ENCODE measurements around the gene AKIRIN1.
"Not testable (repeated sequence)": the region's sequence is repeated elsewhere in the genome, so short reads cannot be mapped to it uniquely, and the experiment has no call there.

The AKIRIN1 gene

DNA sequence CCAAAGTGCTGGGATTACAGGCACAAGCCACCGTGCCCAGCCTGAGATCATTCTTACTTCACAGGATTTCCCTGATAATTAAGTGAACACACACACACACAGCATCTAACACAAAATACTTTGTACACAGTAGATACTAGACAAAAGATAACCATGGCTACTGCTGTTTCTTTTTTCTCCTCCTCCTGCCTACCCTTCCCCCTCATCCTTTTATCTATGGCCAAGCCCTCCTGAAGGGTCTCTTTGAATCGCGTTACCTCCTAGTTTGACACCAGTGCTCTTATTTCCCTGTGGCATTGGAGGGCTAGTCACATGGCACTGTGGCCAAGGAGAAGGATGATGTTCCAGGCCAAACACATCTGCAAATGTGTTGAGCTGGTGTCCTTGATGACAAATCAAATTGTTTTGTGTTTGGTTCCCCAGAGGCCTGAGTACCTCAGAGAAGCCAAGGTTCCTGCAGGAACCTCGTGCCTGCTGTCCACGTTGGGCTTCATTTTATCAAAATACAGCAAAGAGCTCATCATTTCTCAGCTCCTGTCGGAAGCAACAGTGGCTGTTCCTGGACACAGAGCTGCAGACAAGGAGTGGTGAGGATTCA is 55.6 kb downstream of the AKIRIN1 start:
- no peak for DNase-seq

DNA sequence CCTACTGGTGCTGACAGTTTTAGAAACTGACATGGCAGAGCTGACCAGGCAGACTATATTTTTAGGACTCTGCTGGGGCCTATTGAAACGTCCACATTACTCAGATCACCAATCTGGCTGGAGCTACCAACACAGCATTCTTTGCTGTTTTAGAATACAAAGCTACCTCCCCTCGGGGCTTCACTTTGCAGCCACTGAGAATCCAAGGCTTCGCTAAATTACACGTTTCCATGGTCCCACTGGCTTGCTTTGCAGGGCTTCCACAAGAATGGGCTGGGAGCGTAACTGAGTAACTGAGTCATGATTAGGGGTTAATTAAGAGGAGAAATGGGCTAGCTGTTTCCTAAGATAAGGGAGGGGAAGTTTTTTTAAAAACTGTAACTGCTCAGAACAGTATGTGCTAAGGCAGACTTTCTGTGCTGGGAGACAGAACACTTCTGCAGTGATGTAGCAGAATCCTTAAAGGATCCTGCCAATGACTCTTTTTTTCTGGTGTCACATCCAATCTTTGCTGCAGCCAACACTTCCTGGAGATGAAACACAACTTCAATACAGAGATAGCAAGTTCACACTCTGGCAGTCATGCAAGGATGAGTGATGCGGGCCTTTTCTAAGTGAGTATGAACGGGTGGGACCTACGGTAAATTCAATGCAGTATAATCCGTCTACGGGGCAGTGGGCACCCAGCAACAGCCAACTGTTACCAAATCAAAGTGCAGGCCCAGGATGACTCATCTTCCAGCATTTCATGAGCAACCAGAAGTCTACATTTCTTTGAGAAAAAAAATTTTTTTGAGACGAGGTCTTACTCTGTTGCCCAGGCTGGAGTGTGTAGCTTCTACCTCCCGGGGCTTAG is 56.5 kb downstream of the AKIRIN1 start:
- DNase-seq = no peak

- no peak for DNase-seq
Measured at GRCh38 chr1:39048745-39049370, 57.8 kb downstream of the AKIRIN1 start.

DNA sequence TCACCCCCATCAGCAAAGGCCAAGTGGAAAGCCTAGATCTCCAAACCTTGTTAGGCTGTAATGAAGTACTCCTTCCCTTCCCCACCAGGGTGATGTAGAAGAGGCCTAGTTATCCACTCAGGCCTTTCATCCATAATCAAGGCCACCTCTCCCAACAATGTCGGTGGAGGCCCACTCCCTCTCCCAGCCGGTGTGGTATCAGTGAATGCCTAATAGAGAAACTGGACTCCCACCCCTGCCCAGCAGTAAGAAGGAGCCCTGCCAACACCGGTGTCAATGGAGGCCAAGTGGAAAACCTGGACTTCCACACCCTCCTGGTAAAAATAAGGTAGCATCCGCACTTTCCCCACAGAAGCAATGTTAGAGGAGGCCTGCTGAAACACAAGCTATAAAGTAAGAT is 58.9 kb downstream of the AKIRIN1 start:
- no peak for DNase-seq

DNA sequence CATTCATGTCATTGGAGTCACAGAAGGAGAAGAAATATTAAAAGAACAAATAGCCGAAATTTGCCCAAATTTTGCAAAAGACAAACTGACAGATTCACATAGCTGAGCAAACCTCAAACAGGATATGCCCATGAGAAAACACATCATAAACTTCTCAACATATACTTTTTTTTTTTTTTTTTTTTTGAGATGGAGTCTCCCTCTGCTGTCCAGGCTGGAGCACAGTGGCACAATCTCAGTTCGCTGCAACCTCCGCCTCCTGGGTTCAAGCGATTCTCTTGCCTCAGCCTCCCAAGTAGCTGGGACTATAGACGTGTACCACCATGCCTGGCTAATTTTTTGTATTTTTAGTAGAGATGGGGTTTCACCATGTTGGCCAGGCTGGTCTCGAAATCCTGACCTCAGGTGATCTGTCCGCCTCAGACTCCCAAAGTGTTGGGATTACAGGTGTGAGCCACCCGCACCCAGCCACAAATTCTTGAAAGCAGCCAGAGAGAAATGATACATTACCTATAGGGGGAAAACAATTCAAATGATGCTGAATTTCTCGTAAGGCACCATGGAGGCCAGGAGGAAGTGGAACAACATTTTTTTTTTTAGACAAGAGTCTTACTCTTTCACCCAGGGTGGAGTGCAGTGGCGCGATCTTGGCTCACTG is 60.2 kb downstream of the AKIRIN1 start:
- DNase-seq = not testable (repeated sequence)

DNA sequence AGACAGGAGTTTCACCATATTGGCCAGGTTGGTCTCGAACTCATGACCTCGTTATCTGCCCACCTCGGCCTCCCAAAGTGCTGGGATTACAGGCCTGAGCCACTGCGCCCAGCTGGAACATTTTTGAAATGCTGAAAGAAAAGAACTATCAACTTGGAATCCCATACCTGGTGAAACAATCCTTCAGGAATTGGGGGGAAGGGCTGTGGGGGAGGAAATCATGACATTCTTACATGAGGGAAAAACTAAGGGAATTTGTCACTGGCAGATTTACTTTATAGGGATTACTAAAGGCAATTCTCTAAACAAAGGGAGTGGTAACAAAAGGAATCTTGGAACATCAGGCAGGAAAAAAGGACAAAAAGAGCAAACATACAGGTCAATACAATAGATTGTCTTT is 60.9 kb downstream of the AKIRIN1 start:
- DNase-seq = no peak

- DNase-seq = not testable (repeated sequence)
Measured at GRCh38 chr1:39055213-39055710, 64.2 kb downstream of the AKIRIN1 start.
